K562 (cell line): ENCODE measurements around the gene RECQL5. TPM values are rescaled to one million over a fixed set of nuclear protein-coding genes. Genes with fewer than 3 reads are reported as not detected.

Experiments used
- ATAC-seq: fragments of 200-7000 bp; cut with Tn5 transposase; 3 replicates; pipeline ENCODE4 v1.9.1; 2020; ENCODE audit warnings: moderate library complexity
- BruUV-seq: library from RNA; stranded (reverse); fragments of 400-500 nt; replicated peaks from 2 replicates; lab custom pipeline; 2021; lab: Mats Ljungman, UMichigan
- CTCF ChIA-PET: fragments of 300-600 bp; formaldehyde crosslinking; extraction: SDS; loops from one replicate; lab custom pipeline; 2021; ENCODE audit warnings: low intra/inter-chr PET ratio; lab: Yijun Ruan, JAX
- POLR2A ChIA-PET: fragments of 300-600, 350-650 bp; sonication (Branson Sonifier 250); formaldehyde crosslinking; extraction: SDS; loops from one replicate; lab custom pipeline; 2021; ENCODE audit warnings: antibody characterized with exemption, inconsistent platforms; lab: Yijun Ruan, JAX
- DNase-seq, 4 experiments: peaks; one replicate each; pipeline versions ENCODE4 v3.0.0 to v3.0.0-alpha.2; 2011 to 2018; ENCODE audit warnings: low spot score in 3 of 4, mixed read lengths in 3 of 4; ENCODE audit errors: extremely low read depth in 1 of 4
- FAIRE-seq: peaks from 2 replicates; lab custom pipeline; 2011; peaks lifted over from hg19 to GRCh38; lab: Jason Lieb, UNC
- H2AFZ ChIP-seq: 2 replicates; pipeline ENCODE4 v1.6.0; 2011; ENCODE audit warnings: low read depth, low read length, control low read depth, inconsistent platforms
- H3K27ac ChIP-seq: fragments of 200-600 bp; 3 replicates; pipeline ENCODE4 v1.8.0; 2011; ENCODE audit warnings: low read depth, mild to moderate bottlenecking, control low read depth, inconsistent platforms, low read length, moderate library complexity, mixed read lengths; ENCODE audit errors: extremely low read depth
- H3K27me3 ChIP-seq, 2 experiments: fragments of 300-600 bp in 1 of 2; 2 replicates in 1 of 2; 3 replicates in 1 of 2; pipeline versions ENCODE4 v1.6.0 to v1.8.0; 2011; ENCODE audit warnings: inconsistent platforms in 2 of 2, low read length in 2 of 2, mild to moderate bottlenecking in 1 of 2, mixed read lengths in 1 of 2, moderate library complexity in 1 of 2; ENCODE audit not compliant: control insufficient read depth in 2 of 2, insufficient read depth in 2 of 2
- H3K36me3 ChIP-seq: fragments of 300-600 bp; 3 replicates; pipeline ENCODE4 v1.8.0; 2011; ENCODE audit warnings: mild to moderate bottlenecking, low read length, inconsistent platforms; ENCODE audit not compliant: control insufficient read depth, insufficient read depth
- H3K4me1 ChIP-seq, 2 experiments: fragments of 200-600 bp in 1 of 2; replicated peaks in 1 of 2; 2 replicates in 1 of 2; 3 replicates in 1 of 2; pipeline versions ENCODE4 v1.5.1 to v1.8.0; 2011; ENCODE audit warnings: inconsistent platforms in 2 of 2, low read length in 2 of 2, mild to moderate bottlenecking in 1 of 2, mixed read lengths in 1 of 2, moderate library complexity in 1 of 2; ENCODE audit not compliant: control insufficient read depth in 2 of 2, insufficient read depth in 2 of 2
- H3K4me2 ChIP-seq: 2 replicates; pipeline ENCODE4 v1.6.1; 2011; ENCODE audit warnings: low read length, control low read depth, inconsistent platforms, mixed read lengths; ENCODE audit not compliant: insufficient read depth
- H3K4me3 ChIP-seq: fragments of 200-600 bp; sonication (generic), shearing (Covaris generic); 2 replicates; pipeline ENCODE4 v1.5.1; 2016; ENCODE audit warnings: control low read depth, inconsistent platforms
- H3K79me2 ChIP-seq: fragments of 200-600 bp; 3 replicates; pipeline ENCODE4 v1.8.0; 2011; ENCODE audit warnings: low read length, inconsistent platforms; ENCODE audit not compliant: control insufficient read depth, insufficient read depth
- H3K9ac ChIP-seq, 2 experiments: 2 replicates each; pipeline versions ENCODE4 v1.6.0 to v1.6.1; 2011; ENCODE audit warnings: low read depth in 2 of 2, low read length in 2 of 2, control low read depth in 1 of 2, inconsistent platforms in 1 of 2, mild to moderate bottlenecking in 1 of 2, mixed read lengths in 1 of 2; ENCODE audit not compliant: insufficient read depth in 1 of 2
- H3K9me1 ChIP-seq: one replicate; pipeline ENCODE4 v1.6.0; 2011; ENCODE audit warnings: inconsistent platforms, mild to moderate bottlenecking, low read length, moderate library complexity; ENCODE audit not compliant: control insufficient read depth, insufficient read depth
- H3K9me3 ChIP-seq: replicated peaks from 2 replicates; pipeline ENCODE4 v1.5.1; 2011; ENCODE audit warnings: low read depth, low read length, inconsistent platforms; ENCODE audit not compliant: control insufficient read depth, insufficient read depth
- H4K20me1 ChIP-seq: replicated peaks from 2 replicates; pipeline ENCODE4 v1.6.1; 2011; ENCODE audit warnings: low read length, inconsistent platforms, mixed read lengths; ENCODE audit not compliant: control insufficient read depth, insufficient read depth
- MEF2A ChIP-seq: IDR thresholded peaks from 2 replicates; pipeline ENCODE4 v1.6.1; 2011; ENCODE audit warnings: low read depth, mild to moderate bottlenecking, low read length, moderate library complexity; ENCODE audit not compliant: control insufficient read depth
- NFIC ChIP-seq: fragments of 450-650 bp; IDR thresholded peaks from 2 replicates; pipeline ENCODE4 v1.6.1; 2017; ENCODE audit warnings: mild to moderate bottlenecking, inconsistent platforms
- NFIX ChIP-seq: fragments of 250-450 bp; sonication (Bioruptor Pico); IDR thresholded peaks from 2 replicates; pipeline ENCODE4 v1.4.0; 2020; ENCODE audit warnings: low read depth, mild to moderate bottlenecking, moderate library complexity
- RAD21 ChIP-seq, 2 experiments: fragments of 250-450 bp in 1 of 2; fragments of 450-650 bp in 1 of 2; sonication (Bioruptor Pico) in 1 of 2; formaldehyde crosslinking in 1 of 2; IDR thresholded peaks in 1 of 2; conservative IDR thresholded peaks in 1 of 2; 2 replicates each; pipeline versions ENCODE4 v1.4.0 to v1.8.0; 2020 to 2022; ENCODE audit warnings: mild to moderate bottlenecking in 2 of 2, moderate library complexity in 1 of 2
- RBFOX2 ChIP-seq: fragments of 200-400 bp; formaldehyde crosslinking; IDR thresholded peaks from 2 replicates; pipeline ENCODE4 v1.6.1; 2017; ENCODE audit warnings: low read depth, mild to moderate bottlenecking, low read length, moderate library complexity
- SNIP1 ChIP-seq: fragments of 450-650 bp; IDR thresholded peaks from 2 replicates; pipeline ENCODE4 v1.7.1; 2017; ENCODE audit warnings: low read depth, mild to moderate bottlenecking
- SRSF1 ChIP-seq: fragments of 200-400 bp; formaldehyde crosslinking; IDR thresholded peaks from 2 replicates; pipeline ENCODE4 v1.6.1; 2017; ENCODE audit warnings: mild to moderate bottlenecking, low read depth, low read length, moderate library complexity
- ZNF239 ChIP-seq: fragments of 250-450 bp; sonication (Bioruptor Pico); IDR thresholded peaks from 2 replicates; pipeline ENCODE4 v1.4.0; 2020; ENCODE audit warnings: mild to moderate bottlenecking
- WGBS: fragments of 100-300 bp; shearing (Covaris generic); methylation state at CpG from one replicate; pipeline ENCODE4 v1.1.6; 2016; ENCODE audit warnings: low coverage, mixed read lengths; ENCODE audit not compliant: insufficient coverage; ENCODE audit errors: missing lambda C conversion rate; 5-methylcytosine and 5-hydroxymethylcytosine counted together
- in situ Hi-C: fragments of 300-500 bp; cut with MboI; formaldehyde crosslinking; loops from 4 replicates; pipeline ENCODE4 v1.15.0; 2018; ENCODE audit warnings: inconsistent platforms, mixed read lengths
- intact Hi-C: fragments of 100-400 bp; cut with micrococcal nuclease; formaldehyde crosslinking; loops from 2 replicates; pipeline ENCODE4 v1.14.2; 2022
- polyA plus RNA-seq, 8 experiments: library from polyadenylated mRNA; depleted of rRNA in 4 of 8; stranded (reverse) in 5 of 8; unstranded in 3 of 8; fragments of >200 nt; fragmentation: Nextera tagmentation in 2 of 8; fragmentation: Illumina TruSeq in 1 of 8; extraction: Ambion mirVana in 2 of 8; extraction: Trizol in 1 of 8; gene quantifications; 2 replicates each; pipeline versions ENCODE4 v1.2.1 to v1.2.3, GENCODE V29; 2011 to 2014; ENCODE audit warnings: inconsistent platforms in 1 of 8, missing spikeins in 1 of 8
- total RNA-seq, 7 experiments: library from RNA; depleted of rRNA in 6 of 7; stranded (reverse); fragments of >200 nt in 6 of 7; fragmentation: Illumina TruSeq in 2 of 7; extraction: Trizol in 2 of 7; gene quantifications; 2 replicates each; pipeline versions ENCODE4 v1.2.1 to v1.2.3, GENCODE V29; 2011 to 2021; ENCODE audit warnings: low replicate concordance in 1 of 7
- TF ChIP-seq, protein P1 (sequence below): fragments of 450-650 bp; IDR thresholded peaks from 2 replicates; pipeline ENCODE4 v1.6.1; 2016; ENCODE audit warnings: borderline replicate concordance
- TF ChIP-seq, protein P2 (sequence below): sonication (generic); formaldehyde crosslinking; IDR thresholded peaks from 2 replicates; pipeline ENCODE4 v1.8.0; 2022; ENCODE audit warnings: mild to moderate bottlenecking, missing genetic modification reagents

RECQL5 gene
- total and polyA plus RNA-seq, 9 of the 15 experiments (the other 6 are each of a cell fraction or from before 2014, with no cell fraction given), result 4.1 to 34.8 (median 16.4) TPM

DNA sequence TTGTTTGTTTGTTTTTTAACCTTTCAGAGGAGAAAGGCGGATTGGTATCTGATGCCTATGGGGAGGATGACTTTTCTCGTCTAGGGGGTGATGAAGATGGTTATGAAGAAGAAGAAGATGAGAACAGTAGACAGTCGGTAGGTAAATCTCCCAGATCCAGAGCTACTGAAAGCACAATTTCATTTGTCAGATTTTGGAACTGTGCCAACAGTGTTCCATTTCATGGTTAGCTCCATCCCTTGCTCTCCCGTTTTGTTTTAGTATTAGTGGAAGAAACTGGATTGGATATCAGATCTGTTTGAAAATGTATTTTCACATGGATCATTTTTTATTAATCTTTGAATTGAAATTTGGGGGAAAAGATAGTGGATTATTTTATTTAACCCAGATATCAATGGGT is 1.5 kb upstream of the RECQL5 start:
- ChIA-PET POLR2A (interaction anchor here (0.6 to 2.6 kb wide), 3 partner anchors 15 to 54 kb away, joined by 3 to 12 read pairs (median 3); no protein-coding TSS in a partner anchor), CTCF (no interaction called here)
- peak overlapping the region; percentile 85 for H3K4me3 ChIP-seq
- H3K27ac ChIP-seq, result no peak overlapping the region; the same call in 2 of the 3 replicates
- no peaks in the 10 kb centered on the region for H3K27me3 ChIP-seq
- H3K79me2 ChIP-seq, result peaks cover 65% of the 10 kb centered on the region
- DNase-seq (no peak), FAIRE-seq (no peak), ATAC-seq (no peak)
- in situ Hi-C loops (no loop called here), intact Hi-C loops (no loop called here)
- WGBS, result 36% methylated on average over 4 of the region's 4 CpGs
- H3K4me1 ChIP-seq, result peaks cover 3 to 13% of the 10 kb centered on the region in 2 experiments; a peak in 4 of 5 replicates
- TF ChIP-seq SNIP1 (no peak), MEF2A (no peak), RBFOX2 (peak; percentile 4; the same call in 1 of the 2 replicates), NFIX (CRISPR knock-in tag) (peak; percentile 86), SRSF1 (no peak), NFIC (peak; percentile 97), ZNF239 (no peak), RAD21 (CRISPR knock-in tag; conservative IDR thresholded peaks at IDR 0.05 in 1 of 2, IDR thresholded peaks at IDR 0.05 in 1 of 2) (no peak)
- TF ChIP-seq, protein P1, sequence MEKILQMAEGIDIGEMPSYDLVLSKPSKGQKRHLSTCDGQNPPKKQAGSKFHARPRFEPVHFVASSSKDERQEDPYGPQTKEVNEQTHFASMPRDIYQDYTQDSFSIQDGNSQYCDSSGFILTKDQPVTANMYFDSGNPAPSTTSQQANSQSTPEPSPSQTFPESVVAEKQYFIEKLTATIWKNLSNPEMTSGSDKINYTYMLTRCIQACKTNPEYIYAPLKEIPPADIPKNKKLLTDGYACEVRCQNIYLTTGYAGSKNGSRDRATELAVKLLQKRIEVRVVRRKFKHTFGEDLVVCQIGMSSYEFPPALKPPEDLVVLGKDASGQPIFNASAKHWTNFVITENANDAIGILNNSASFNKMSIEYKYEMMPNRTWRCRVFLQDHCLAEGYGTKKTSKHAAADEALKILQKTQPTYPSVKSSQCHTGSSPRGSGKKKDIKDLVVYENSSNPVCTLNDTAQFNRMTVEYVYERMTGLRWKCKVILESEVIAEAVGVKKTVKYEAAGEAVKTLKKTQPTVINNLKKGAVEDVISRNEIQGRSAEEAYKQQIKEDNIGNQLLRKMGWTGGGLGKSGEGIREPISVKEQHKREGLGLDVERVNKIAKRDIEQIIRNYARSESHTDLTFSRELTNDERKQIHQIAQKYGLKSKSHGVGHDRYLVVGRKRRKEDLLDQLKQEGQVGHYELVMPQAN, result 0 out of 2 replicates have a peak, but pooled peaks have one; percentile 33
- TF ChIP-seq, protein P2, sequence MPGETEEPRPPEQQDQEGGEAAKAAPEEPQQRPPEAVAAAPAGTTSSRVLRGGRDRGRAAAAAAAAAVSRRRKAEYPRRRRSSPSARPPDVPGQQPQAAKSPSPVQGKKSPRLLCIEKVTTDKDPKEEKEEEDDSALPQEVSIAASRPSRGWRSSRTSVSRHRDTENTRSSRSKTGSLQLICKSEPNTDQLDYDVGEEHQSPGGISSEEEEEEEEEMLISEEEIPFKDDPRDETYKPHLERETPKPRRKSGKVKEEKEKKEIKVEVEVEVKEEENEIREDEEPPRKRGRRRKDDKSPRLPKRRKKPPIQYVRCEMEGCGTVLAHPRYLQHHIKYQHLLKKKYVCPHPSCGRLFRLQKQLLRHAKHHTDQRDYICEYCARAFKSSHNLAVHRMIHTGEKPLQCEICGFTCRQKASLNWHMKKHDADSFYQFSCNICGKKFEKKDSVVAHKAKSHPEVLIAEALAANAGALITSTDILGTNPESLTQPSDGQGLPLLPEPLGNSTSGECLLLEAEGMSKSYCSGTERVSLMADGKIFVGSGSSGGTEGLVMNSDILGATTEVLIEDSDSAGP (CRISPR knock-in tag), result no peak
- no peaks in the 10 kb centered on the region for H3K9me1 ChIP-seq
- H3K4me2 ChIP-seq, result peak overlapping the region; percentile 95
- no peaks in the 10 kb centered on the region for H3K9me3 ChIP-seq
- H2AFZ ChIP-seq, result no peak overlapping the region
- H3K9ac ChIP-seq, result peak overlapping the region in 1 of 2 experiments; percentile 85; a peak in 2 of 4 replicates
- peaks cover 62% of the 10 kb centered on the region for H3K36me3 ChIP-seq
- H4K20me1 ChIP-seq, result no peaks in the 10 kb centered on the region; the same call in 1 of the 2 replicates
- BruUV-seq, result no TSS peak
